Endothelial cell of umbilical vein (primary cell): Measurements from ENCODE around the gene CD80. TPM values are rescaled to one million over a fixed set of nuclear protein-coding genes. Genes with fewer than 3 reads are reported as not detected.

Experiments used
- BruUV-seq: library from RNA; stranded (reverse); fragments of 400-500 nt; replicated peaks from 2 replicates; lab custom pipeline; 2021; lab: Mats Ljungman, UMichigan
- CTCF ChIA-PET: fragments of 300-600, 350-600 bp; sonication (Branson Sonifier 250); formaldehyde crosslinking; loops from one replicate; lab custom pipeline; 2021; ENCODE audit warnings: antibody characterized with exemption, inconsistent platforms; lab: Charles Lee
- POLR2A ChIA-PET: fragments of 300-600, 350-600 bp; sonication (Branson Sonifier 250); formaldehyde crosslinking; loops from one replicate; lab custom pipeline; 2021; ENCODE audit warnings: antibody characterized with exemption, inconsistent platforms; lab: Charles Lee
- DNase-seq: peaks from one replicate; pipeline ENCODE4 v3.0.0-alpha.2; 2011; ENCODE audit warnings: low read depth, low spot score
- FAIRE-seq: peaks from 2 replicates; lab custom pipeline; 2011; peaks lifted over from hg19 to GRCh38; lab: Jason Lieb, UNC
- H2AFZ ChIP-seq: 2 replicates; pipeline ENCODE4 v1.6.0; 2012; ENCODE audit warnings: low read depth, low read length, control low read depth, inconsistent platforms
- H3K27ac ChIP-seq: 2 replicates; pipeline ENCODE4 v1.5.1; 2011; ENCODE audit warnings: low read depth, mild to moderate bottlenecking, control low read depth, low read length, moderate library complexity; ENCODE audit not compliant: insufficient read depth
- H3K27me3 ChIP-seq, 2 experiments: 2 replicates each; pipeline versions ENCODE4 v1.6.0 to v1.6.1; 2011; ENCODE audit warnings: low read length in 2 of 2, mixed read lengths in 1 of 2; ENCODE audit not compliant: control insufficient read depth in 2 of 2, insufficient read depth in 2 of 2
- H3K36me3 ChIP-seq, 2 experiments: 2 replicates in 1 of 2; 3 replicates in 1 of 2; pipeline ENCODE4 v1.5.1; 2011; ENCODE audit warnings: low read length in 2 of 2, mild to moderate bottlenecking in 1 of 2, moderate library complexity in 1 of 2; ENCODE audit not compliant: control insufficient read depth in 2 of 2, insufficient read depth in 2 of 2; ENCODE audit errors: extremely low read depth in 1 of 2
- H3K4me1 ChIP-seq: 3 replicates; pipeline ENCODE4 v1.5.1; 2011; ENCODE audit warnings: mild to moderate bottlenecking, low read length; ENCODE audit not compliant: control insufficient read depth, insufficient read depth; ENCODE audit errors: extremely low read depth
- H3K4me2 ChIP-seq: 2 replicates; pipeline ENCODE4 v1.6.1; 2011; ENCODE audit warnings: low read length, control low read depth, mixed read lengths; ENCODE audit not compliant: insufficient read depth
- H3K4me3 ChIP-seq, 3 experiments: fragments of 200-600 bp in 1 of 3; sonication (generic), shearing (Covaris generic) in 1 of 3; replicated peaks in 1 of 3; 2 replicates each; pipeline ENCODE4 v1.5.1; 2011 to 2016; ENCODE audit warnings: control low read depth in 3 of 3, low read length in 3 of 3, mild to moderate bottlenecking in 2 of 3, inconsistent platforms in 1 of 3, low read depth in 1 of 3, moderate library complexity in 1 of 3; ENCODE audit not compliant: insufficient read depth in 1 of 3
- H3K79me2 ChIP-seq: 2 replicates; pipeline ENCODE4 v1.6.0; 2012; ENCODE audit warnings: low read length, inconsistent platforms; ENCODE audit not compliant: control insufficient read depth, insufficient read depth
- H3K9ac ChIP-seq: replicated peaks from 2 replicates; pipeline ENCODE3; 2011; ENCODE audit warnings: low read length, control low read depth; ENCODE audit not compliant: insufficient read depth; ENCODE audit errors: extremely low read depth
- H3K9me1 ChIP-seq: replicated peaks from 3 replicates; pipeline ENCODE4 v1.6.0; 2011; ENCODE audit warnings: mild to moderate bottlenecking, low read length; ENCODE audit not compliant: control insufficient read depth, insufficient read depth; ENCODE audit errors: extremely low read depth
- H3K9me3 ChIP-seq: replicated peaks from 2 replicates; pipeline ENCODE4 v1.5.1; 2012; ENCODE audit warnings: low read length, inconsistent platforms; ENCODE audit not compliant: control insufficient read depth, insufficient read depth
- H4K20me1 ChIP-seq: replicated peaks from 2 replicates; pipeline ENCODE3; 2011; ENCODE audit warnings: mild to moderate bottlenecking, low read length; ENCODE audit not compliant: control insufficient read depth, insufficient read depth; ENCODE audit errors: extremely low read depth
- CTCF ChIP-seq, 2 donors: IDR thresholded peaks; 1 replicate in 1 of 2; 2 replicates in 1 of 2; pipeline ENCODE4 v1.5.1; 2011; ENCODE audit warnings: low read length in 2 of 2, mild to moderate bottlenecking in 2 of 2, moderate library complexity in 2 of 2, control low read depth in 1 of 2, inconsistent platforms in 1 of 2, low read depth in 1 of 2; ENCODE audit not compliant: insufficient read depth in 1 of 2; ENCODE audit errors: extremely low read depth in 1 of 2
- EZH2 ChIP-seq: IDR thresholded peaks from 2 replicates; pipeline ENCODE4 v1.6.1; 2012; ENCODE audit warnings: borderline replicate concordance, low read depth, mild to moderate bottlenecking, moderate library complexity, low read length, inconsistent platforms; ENCODE audit not compliant: severe bottlenecking
- GATA2 ChIP-seq: IDR thresholded peaks from 2 replicates; pipeline ENCODE4 v1.7.0; 2011; ENCODE audit warnings: low read depth, mild to moderate bottlenecking, moderate library complexity, mixed read lengths, low read length; ENCODE audit not compliant: insufficient read length, insufficient read depth
- MYC ChIP-seq: IDR thresholded peaks from one replicate; pipeline ENCODE4 v1.6.1; 2011; ENCODE audit warnings: mild to moderate bottlenecking, low read depth, low read length
- POLR2AphosphoS5 ChIP-seq: IDR thresholded peaks from 2 replicates; pipeline ENCODE4 v1.6.1; 2012; ENCODE audit warnings: low read depth, mild to moderate bottlenecking, control low read depth, low read length, moderate library complexity; ENCODE audit not compliant: insufficient read depth
- dilution Hi-C: fragments of 300-500 bp; cut with MboI; formaldehyde crosslinking; loops from one replicate; pipeline ENCODE4 v1.15.0; 2019; ENCODE audit warnings: low sequenced_read_pairs; ENCODE audit not compliant: extremely low pct_ligation_motif_present
- intact Hi-C: fragments of 100-400 bp; cut with micrococcal nuclease; formaldehyde crosslinking; loops from one replicate; pipeline ENCODE4 v1.10.0; 2022
- polyA plus RNA-seq, 4 experiments: library from polyadenylated mRNA; depleted of rRNA in 3 of 4; stranded (reverse) in 3 of 4; unstranded in 1 of 4; fragments of >200 nt; gene quantifications; 2 replicates each; pipeline versions ENCODE4 v1.2.1 to v1.2.3, GENCODE V29; 2011 to 2012; ENCODE audit warnings: missing spikeins in 1 of 4
- total RNA-seq: library from RNA; stranded (reverse); gene quantifications from 2 replicates; pipeline ENCODE4 v1.2.3, GENCODE V29; 2021

The CD80 gene
- total and polyA plus RNA-seq, 2 donors (not counting 3 experiments of a cell fraction or from before 2014, with no cell fraction given), result not detected

GRCh38 chr3:119562307-119562961, 3.0 kb upstream of the CD80 start:
- H3K9me3 ChIP-seq, result no peaks in the 10 kb centered on the region
- TF ChIP-seq POLR2AphosphoS5, result no peak
- TF ChIP-seq GATA2, result no peak
- TF ChIP-seq CTCF (IDR thresholded peaks at IDR 0.05; ENCODE audit: extremely low read depth in 1 of 2, insufficient read depth in 1 of 2, low read depth in 1 of 2, low read length in 2 of 2), result no peak
- TF ChIP-seq MYC, result no peak
- no peak for TF ChIP-seq EZH2
- no peak overlapping the region for H3K9ac ChIP-seq
- no TSS peak for BruUV-seq
- no peak for FAIRE-seq
- H3K27me3 ChIP-seq, result peaks cover 0 to 2% of the 10 kb centered on the region in 2 experiments
- no peaks in the 10 kb centered on the region for H3K79me2 ChIP-seq
- H3K36me3 ChIP-seq, result no peaks in the 10 kb centered on the region
- CTCF ChIA-PET, result interaction anchor here (0.7 kb wide), 1 partner anchor 362 kb away, joined by 3 read pairs; no protein-coding TSS in a partner anchor
- H2AFZ ChIP-seq, result no peak overlapping the region
- H3K27ac ChIP-seq, result no peak overlapping the region
- intact Hi-C loops, result no loop called here
- H3K4me1 ChIP-seq, result no peaks in the 10 kb centered on the region
- no peak overlapping the region for H3K4me2 ChIP-seq
- H4K20me1 ChIP-seq, result no peaks in the 10 kb centered on the region
- POLR2A ChIA-PET, result no interaction called here
- no peak for DNase-seq
- dilution Hi-C loops, result no loop called here
- H3K4me3 ChIP-seq, result no peak overlapping the region
- no peaks in the 10 kb centered on the region for H3K9me1 ChIP-seq
